HEK293 (cell line): ENCODE measurements around the gene CWC25.
A peak's percentile ranks its signal among the peaks of the same experiment; 100 is the strongest.

Experiments
- AEBP2 ChIP-seq: fragments of 450-650 bp; formaldehyde crosslinking; IDR thresholded peaks from 2 replicates; pipeline ENCODE4 v1.5.1; 2016; ENCODE audit warnings: missing biosample characterization, missing genetic modification characterization, borderline replicate concordance
- FEZF1 ChIP-seq: fragments of 450-650 bp; formaldehyde crosslinking; IDR thresholded peaks from 2 replicates; pipeline ENCODE4 v1.5.1; 2016; ENCODE audit warnings: missing biosample characterization, missing genetic modification characterization
- GLIS1 ChIP-seq: fragments of 450-650 bp; formaldehyde crosslinking; IDR thresholded peaks from 2 replicates; pipeline ENCODE4 v1.5.1; 2016; ENCODE audit warnings: missing biosample characterization, missing genetic modification characterization
- KLF1 ChIP-seq: fragments of 450-650 bp; formaldehyde crosslinking; IDR thresholded peaks from 2 replicates; pipeline ENCODE4 v1.5.1; 2016; ENCODE audit warnings: missing biosample characterization, missing genetic modification characterization
- KLF10 ChIP-seq: fragments of 450-650 bp; IDR thresholded peaks from 2 replicates; pipeline ENCODE4 v1.5.1; 2018; ENCODE audit warnings: missing biosample characterization, mild to moderate bottlenecking, missing genetic modification characterization
- KLF16 ChIP-seq: fragments of 450-650 bp; formaldehyde crosslinking; IDR thresholded peaks from 2 replicates; pipeline ENCODE4 v1.5.1; 2017; ENCODE audit warnings: missing biosample characterization, missing genetic modification characterization
- KLF17 ChIP-seq: fragments of 450-650 bp; formaldehyde crosslinking; IDR thresholded peaks from 2 replicates; pipeline ENCODE4 v1.5.1; 2016; ENCODE audit warnings: missing biosample characterization, missing genetic modification characterization
- KLF9 ChIP-seq: fragments of 450-650 bp; formaldehyde crosslinking; IDR thresholded peaks from 2 replicates; pipeline ENCODE4 v1.5.1; 2016; ENCODE audit warnings: missing biosample characterization, missing genetic modification characterization, low read depth
- PRDM10 ChIP-seq: fragments of 450-650 bp; formaldehyde crosslinking; IDR thresholded peaks from 2 replicates; pipeline ENCODE4 v1.5.1; 2016; ENCODE audit warnings: missing biosample characterization, missing genetic modification characterization
- ZBTB7A ChIP-seq: fragments of 450-650 bp; formaldehyde crosslinking; IDR thresholded peaks from 2 replicates; pipeline ENCODE4 v1.5.1; 2016; ENCODE audit warnings: low read depth, missing biosample characterization, missing genetic modification characterization
- ZNF133 ChIP-seq: fragments of 450-650 bp; formaldehyde crosslinking; IDR thresholded peaks from 2 replicates; pipeline ENCODE4 v1.5.1; 2016; ENCODE audit warnings: missing biosample characterization, missing genetic modification characterization
- ZNF146 ChIP-seq: fragments of 450-650 bp; formaldehyde crosslinking; IDR thresholded peaks from 2 replicates; pipeline ENCODE4 v1.5.1; 2016; ENCODE audit warnings: missing biosample characterization, missing genetic modification characterization
- ZNF2 ChIP-seq: fragments of 450-650 bp; formaldehyde crosslinking; IDR thresholded peaks from 2 replicates; pipeline ENCODE4 v1.5.1; 2016; ENCODE audit warnings: missing biosample characterization, missing genetic modification characterization
- ZNF202 ChIP-seq: fragments of 450-650 bp; formaldehyde crosslinking; IDR thresholded peaks from 2 replicates; pipeline ENCODE4 v1.5.1; 2016; ENCODE audit warnings: missing biosample characterization, missing genetic modification characterization, borderline replicate concordance
- ZNF37A ChIP-seq: fragments of 450-650 bp; IDR thresholded peaks from 2 replicates; pipeline ENCODE4 v1.5.1; 2018; ENCODE audit warnings: missing biosample characterization, missing genetic modification characterization
- ZNF404 ChIP-seq: fragments of 450-650 bp; formaldehyde crosslinking; IDR thresholded peaks from 2 replicates; pipeline ENCODE4 v1.5.1; 2017; ENCODE audit warnings: missing biosample characterization, missing genetic modification characterization
- ZNF433 ChIP-seq: fragments of 450-650 bp; formaldehyde crosslinking; IDR thresholded peaks from 2 replicates; pipeline ENCODE4 v1.5.1; 2016; ENCODE audit warnings: missing biosample characterization, missing genetic modification characterization, low read depth
- ZNF449 ChIP-seq: fragments of 450-650 bp; formaldehyde crosslinking; IDR thresholded peaks from 2 replicates; pipeline ENCODE4 v1.5.1; 2017; ENCODE audit warnings: missing biosample characterization, mild to moderate bottlenecking, missing genetic modification characterization, moderate library complexity
- ZNF530 ChIP-seq: fragments of 450-650 bp; formaldehyde crosslinking; IDR thresholded peaks from 2 replicates; pipeline ENCODE4 v1.5.1; 2016; ENCODE audit warnings: low read depth, missing biosample characterization, missing genetic modification characterization
- ZNF544 ChIP-seq: fragments of 450-650 bp; formaldehyde crosslinking; IDR thresholded peaks from 2 replicates; pipeline ENCODE4 v1.5.0; 2017; ENCODE audit warnings: missing biosample characterization, missing genetic modification characterization
- ZNF561 ChIP-seq: fragments of 450-650 bp; IDR thresholded peaks from 2 replicates; pipeline ENCODE4 v1.5.1; 2018; ENCODE audit warnings: missing biosample characterization, missing genetic modification characterization, borderline replicate concordance
- ZNF658 ChIP-seq: fragments of 450-650 bp; formaldehyde crosslinking; IDR thresholded peaks from 2 replicates; pipeline ENCODE4; 2016; ENCODE audit warnings: missing biosample characterization, missing genetic modification characterization
- ZNF776 ChIP-seq: fragments of 450-650 bp; formaldehyde crosslinking; IDR thresholded peaks from 2 replicates; pipeline ENCODE4 v1.5.0; 2017; ENCODE audit warnings: missing biosample characterization, missing genetic modification characterization, borderline replicate concordance
- TF ChIP-seq, protein P1 (sequence below): fragments of 450-650 bp; formaldehyde crosslinking; IDR thresholded peaks from 2 replicates; pipeline ENCODE4 v1.5.1; 2016; ENCODE audit warnings: missing biosample characterization, missing genetic modification characterization
- TF ChIP-seq, protein P2 (sequence below): fragments of 450-650 bp; formaldehyde crosslinking; IDR thresholded peaks from 2 replicates; pipeline ENCODE4 v1.5.1; 2016; ENCODE audit warnings: missing biosample characterization, missing genetic modification characterization

CWC25 gene

DNA sequence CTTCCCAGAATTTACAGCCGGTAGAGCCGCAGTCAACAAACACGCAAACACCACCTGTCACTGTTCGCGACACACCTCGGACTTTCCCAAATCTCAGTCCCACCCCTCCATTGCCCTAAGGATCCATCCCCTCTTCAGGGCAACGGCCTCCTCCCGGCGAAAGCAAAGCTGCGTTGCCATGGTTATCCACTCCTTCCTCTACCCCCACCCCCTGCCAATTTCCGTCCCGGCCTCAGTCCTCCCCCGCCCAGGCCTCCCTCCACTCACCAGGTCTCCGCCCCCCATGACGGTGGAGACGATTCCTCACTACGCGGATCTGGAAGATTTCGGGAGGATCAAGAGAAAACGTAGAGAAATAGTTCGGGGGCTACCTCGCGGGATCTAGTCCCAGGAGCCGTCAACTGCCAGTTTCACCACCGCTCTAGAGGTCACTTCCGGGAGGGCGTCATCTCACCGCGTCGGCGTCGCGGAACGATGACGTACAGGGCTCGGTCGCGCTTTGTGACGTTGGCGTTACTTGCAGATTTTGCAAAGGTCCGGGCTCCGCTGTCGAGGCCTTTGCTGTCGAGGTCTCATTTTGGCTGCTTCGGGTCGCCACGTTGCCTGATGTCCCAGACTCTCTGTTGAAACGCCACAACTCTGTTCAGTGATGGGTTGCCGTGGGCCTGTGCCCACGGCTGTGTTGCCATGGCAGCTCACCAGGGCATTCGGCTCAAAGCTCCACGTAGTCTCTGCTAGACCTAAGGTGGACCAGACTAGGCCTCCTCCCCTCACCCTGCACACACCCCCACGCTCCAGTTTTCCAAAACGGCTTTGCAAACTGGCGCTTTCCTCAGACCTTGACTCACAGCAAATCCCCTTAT is at the start of gene CWC25 (continued):
- TF ChIP-seq ZNF133 (no peak), ZNF433 (no peak), ZNF404 (tag by site-specific recombination) (no peak), GLIS1 (no peak), ZNF449 (tag by site-specific recombination) (0 out of 2 replicates have a peak, but pooled peaks have one; percentile 55), ZNF2 (peak; percentile 71), KLF1 (tag by site-specific recombination) (no peak; the same call in 1 of the 2 replicates), ZNF544 (tag by site-specific recombination) (no peak), ZNF561 (tag by site-specific recombination) (no peak), ZNF658 (tag by site-specific recombination) (no peak), ZNF202 (tag by site-specific recombination) (no peak), ZNF776 (tag by site-specific recombination) (no peak), ZNF146 (tag by site-specific recombination) (peak; percentile 26), KLF17 (tag by site-specific recombination) (peak; percentile 88), KLF16 (tag by site-specific recombination) (peak; percentile 95), FEZF1 (tag by site-specific recombination) (no peak), ZNF37A (no peak), KLF10 (tag by site-specific recombination) (peak; percentile 80), AEBP2 (tag by site-specific recombination) (no peak), ZBTB7A (no peak), ZNF530 (tag by site-specific recombination) (no peak), KLF9 (tag by site-specific recombination) (peak; percentile 57; the same call in 1 of the 2 replicates), PRDM10 (peak; percentile 47)
- TF ChIP-seq, protein P1, sequence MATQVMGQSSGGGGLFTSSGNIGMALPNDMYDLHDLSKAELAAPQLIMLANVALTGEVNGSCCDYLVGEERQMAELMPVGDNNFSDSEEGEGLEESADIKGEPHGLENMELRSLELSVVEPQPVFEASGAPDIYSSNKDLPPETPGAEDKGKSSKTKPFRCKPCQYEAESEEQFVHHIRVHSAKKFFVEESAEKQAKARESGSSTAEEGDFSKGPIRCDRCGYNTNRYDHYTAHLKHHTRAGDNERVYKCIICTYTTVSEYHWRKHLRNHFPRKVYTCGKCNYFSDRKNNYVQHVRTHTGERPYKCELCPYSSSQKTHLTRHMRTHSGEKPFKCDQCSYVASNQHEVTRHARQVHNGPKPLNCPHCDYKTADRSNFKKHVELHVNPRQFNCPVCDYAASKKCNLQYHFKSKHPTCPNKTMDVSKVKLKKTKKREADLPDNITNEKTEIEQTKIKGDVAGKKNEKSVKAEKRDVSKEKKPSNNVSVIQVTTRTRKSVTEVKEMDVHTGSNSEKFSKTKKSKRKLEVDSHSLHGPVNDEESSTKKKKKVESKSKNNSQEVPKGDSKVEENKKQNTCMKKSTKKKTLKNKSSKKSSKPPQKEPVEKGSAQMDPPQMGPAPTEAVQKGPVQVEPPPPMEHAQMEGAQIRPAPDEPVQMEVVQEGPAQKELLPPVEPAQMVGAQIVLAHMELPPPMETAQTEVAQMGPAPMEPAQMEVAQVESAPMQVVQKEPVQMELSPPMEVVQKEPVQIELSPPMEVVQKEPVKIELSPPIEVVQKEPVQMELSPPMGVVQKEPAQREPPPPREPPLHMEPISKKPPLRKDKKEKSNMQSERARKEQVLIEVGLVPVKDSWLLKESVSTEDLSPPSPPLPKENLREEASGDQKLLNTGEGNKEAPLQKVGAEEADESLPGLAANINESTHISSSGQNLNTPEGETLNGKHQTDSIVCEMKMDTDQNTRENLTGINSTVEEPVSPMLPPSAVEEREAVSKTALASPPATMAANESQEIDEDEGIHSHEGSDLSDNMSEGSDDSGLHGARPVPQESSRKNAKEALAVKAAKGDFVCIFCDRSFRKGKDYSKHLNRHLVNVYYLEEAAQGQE: no peak
- TF ChIP-seq, protein P2, sequence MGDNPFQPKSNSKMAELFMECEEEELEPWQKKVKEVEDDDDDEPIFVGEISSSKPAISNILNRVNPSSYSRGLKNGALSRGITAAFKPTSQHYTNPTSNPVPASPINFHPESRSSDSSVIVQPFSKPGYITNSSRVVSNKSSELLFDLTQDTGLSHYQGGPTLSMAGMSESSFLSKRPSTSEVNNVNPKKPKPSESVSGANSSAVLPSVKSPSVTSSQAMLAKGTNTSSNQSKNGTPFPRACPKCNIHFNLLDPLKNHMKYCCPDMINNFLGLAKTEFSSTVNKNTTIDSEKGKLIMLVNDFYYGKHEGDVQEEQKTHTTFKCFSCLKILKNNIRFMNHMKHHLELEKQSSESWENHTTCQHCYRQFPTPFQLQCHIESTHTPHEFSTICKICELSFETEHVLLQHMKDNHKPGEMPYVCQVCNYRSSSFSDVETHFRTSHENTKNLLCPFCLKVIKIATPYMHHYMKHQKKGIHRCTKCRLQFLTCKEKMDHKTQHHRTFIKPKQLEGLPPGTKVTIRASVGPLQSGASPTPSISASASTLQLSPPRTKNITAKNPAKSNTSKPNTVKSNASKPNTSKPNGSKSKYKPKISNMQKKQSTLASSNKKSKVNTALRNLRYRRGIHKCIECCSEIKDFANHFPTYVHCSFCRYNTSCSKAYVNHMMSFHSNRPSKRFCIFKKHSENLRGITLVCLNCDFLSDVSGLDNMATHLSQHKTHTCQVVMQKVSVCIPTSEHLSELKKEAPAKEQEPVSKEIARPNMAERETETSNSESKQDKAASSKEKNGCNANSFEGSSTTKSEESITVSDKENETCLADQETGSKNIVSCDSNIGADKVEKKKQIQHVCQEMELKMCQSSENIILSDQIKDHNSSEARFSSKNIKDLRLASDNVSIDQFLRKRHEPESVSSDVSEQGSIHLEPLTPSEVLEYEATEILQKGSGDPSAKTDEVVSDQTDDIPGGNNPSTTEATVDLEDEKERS (tag by site-specific recombination): no peak
